Stomach (tissue), 9 donors: ENCODE results near the gene CXCL3. TPM values are rescaled to one million over a fixed set of nuclear protein-coding genes. Genes with fewer than 3 reads are reported as not detected.

Experiments used
- DNase-seq, 2 donors: peaks; one replicate each; pipeline versions ENCODE4 v3.0.0 to v3.0.0-alpha.2; 2013 to 2019
- H3K27ac ChIP-seq, 5 donors: fragments of 200-600 bp in 4 of 5; sonication (generic) in 4 of 5; one replicate each; pipeline ENCODE4 v1.5.1; 2013 to 2019; ENCODE audit warnings: mild to moderate bottlenecking in 1 of 5, moderate library complexity in 1 of 5
- H3K27me3 ChIP-seq, 3 donors: fragments of 200-600 bp; sonication (generic); one replicate each; pipeline ENCODE4 v1.5.1; 2017 to 2019; ENCODE audit warnings: mixed run types in 1 of 3
- H3K36me3 ChIP-seq, 4 donors: fragments of 200-600 bp; sonication (generic); 1 replicate in 3 of 4; 2 replicates in 1 of 4; pipeline ENCODE4 v1.5.1; 2016 to 2019
- H3K4me1 ChIP-seq, 4 donors: fragments of 200-600 bp; sonication (generic); one replicate each; pipeline ENCODE4 v1.5.1; 2016 to 2019
- H3K4me3 ChIP-seq, 4 donors: fragments of 200-600 bp; sonication (generic) in 3 of 4; one replicate each; pipeline ENCODE4 v1.5.1; 2016 to 2019; ENCODE audit warnings: mild to moderate bottlenecking in 1 of 4
- H3K9me3 ChIP-seq, 4 donors: fragments of 200-600 bp; sonication (generic); one replicate each; pipeline ENCODE4 v1.5.1; 2016 to 2019
- EP300 ChIP-seq: sonication (generic); formaldehyde crosslinking; IDR thresholded peaks from one replicate; pipeline ENCODE4 v1.6.1; 2017; ENCODE audit warnings: antibody characterized with exemption
- POLR2A ChIP-seq, 4 donors: fragments of 450-650 bp; IDR thresholded peaks; one replicate each; pipeline ENCODE4 v1.6.1; 2016; ENCODE audit warnings: antibody characterized with exemption in 4 of 4, control low read depth in 2 of 4, mild to moderate bottlenecking in 1 of 4, moderate library complexity in 1 of 4
- POLR2AphosphoS5 ChIP-seq, 3 donors: sonication (generic); formaldehyde crosslinking; IDR thresholded peaks; one replicate each; pipeline ENCODE4 v1.6.1; 2016; ENCODE audit warnings: antibody characterized with exemption in 3 of 3
- WGBS, 5 donors: extraction: QIAGEN DNeasy Blood & Tissue Kit in 3 of 5; methylation state at CpG; one replicate each; pipeline versions ENCODE4 v1.1.5 to v1.1.7; 2013 to 2018; 5-methylcytosine and 5-hydroxymethylcytosine counted together
- intact Hi-C: fragments of 100-400 bp; cut with DNase I; formaldehyde crosslinking; loops from one replicate; pipeline ENCODE4 v1.15.1; 2023; ENCODE audit warnings: low total_unique reads
- polyA plus RNA-seq, 3 donors: library from polyadenylated mRNA; stranded (reverse); fragments of 200-250 nt; gene quantifications; one replicate each; pipeline ENCODE4 v1.2.3, GENCODE V29; 2013
- total RNA-seq, 5 donors: library from RNA; depleted of rRNA; stranded (reverse); fragments of >200 nt; gene quantifications; one replicate each; pipeline versions ENCODE4 v1.1.0 to v1.2.3, GENCODE V29; 2014 to 2016
- TF ChIP-seq, protein P1 (sequence below), 7 experiments: fragments of 450-650 bp in 4 of 7; fragments of 200-600 bp in 3 of 7; sonication (generic) in 3 of 7; IDR thresholded peaks; one replicate each; pipeline ENCODE4 v1.5.1; 2016 to 2019; ENCODE audit warnings: antibody characterized with exemption in 7 of 7, control low read depth in 2 of 7, mild to moderate bottlenecking in 1 of 7
- donor health status: healthy with polysubstance abuse.
- donor health status: Bipolar disorder and iron deficiency.
- donor health status: healthy.

CXCL3 gene
- total and polyA plus RNA-seq, 8 donors: 2.7 to 94.6 (median 18.5) TPM; not detected in 1

DNA sequence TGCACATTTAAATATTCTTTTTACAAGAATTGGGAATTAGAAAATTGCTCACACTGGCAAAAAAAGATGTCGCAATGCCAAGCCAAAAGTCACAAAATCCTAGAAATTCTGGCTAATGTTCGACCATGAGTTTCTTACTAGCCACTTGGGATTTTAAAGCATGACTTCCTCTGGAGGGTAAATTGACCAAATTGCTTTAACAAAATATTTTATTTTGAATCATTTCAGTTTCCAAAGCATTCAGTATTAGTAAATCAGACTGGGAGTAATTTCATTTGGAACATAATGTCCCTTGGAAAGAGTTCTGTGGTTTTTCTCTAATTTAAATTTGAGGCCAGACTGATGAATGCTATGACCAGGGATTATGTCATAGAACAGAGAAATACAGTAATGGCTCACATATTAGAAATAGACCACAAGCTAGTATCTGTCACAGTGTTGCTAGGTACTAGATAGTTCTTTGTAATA, 32.4 kb downstream of the CXCL3 start:
- peak overlapping the region in 2 of 5 donors; percentile 50 to 57 for H3K27ac ChIP-seq
- TF ChIP-seq EP300 (no peak), POLR2AphosphoS5 (IDR thresholded peaks at IDR 0.05) (no peak), POLR2A (IDR thresholded peaks at IDR 0.05) (no peak)
- TF ChIP-seq, protein P1, sequence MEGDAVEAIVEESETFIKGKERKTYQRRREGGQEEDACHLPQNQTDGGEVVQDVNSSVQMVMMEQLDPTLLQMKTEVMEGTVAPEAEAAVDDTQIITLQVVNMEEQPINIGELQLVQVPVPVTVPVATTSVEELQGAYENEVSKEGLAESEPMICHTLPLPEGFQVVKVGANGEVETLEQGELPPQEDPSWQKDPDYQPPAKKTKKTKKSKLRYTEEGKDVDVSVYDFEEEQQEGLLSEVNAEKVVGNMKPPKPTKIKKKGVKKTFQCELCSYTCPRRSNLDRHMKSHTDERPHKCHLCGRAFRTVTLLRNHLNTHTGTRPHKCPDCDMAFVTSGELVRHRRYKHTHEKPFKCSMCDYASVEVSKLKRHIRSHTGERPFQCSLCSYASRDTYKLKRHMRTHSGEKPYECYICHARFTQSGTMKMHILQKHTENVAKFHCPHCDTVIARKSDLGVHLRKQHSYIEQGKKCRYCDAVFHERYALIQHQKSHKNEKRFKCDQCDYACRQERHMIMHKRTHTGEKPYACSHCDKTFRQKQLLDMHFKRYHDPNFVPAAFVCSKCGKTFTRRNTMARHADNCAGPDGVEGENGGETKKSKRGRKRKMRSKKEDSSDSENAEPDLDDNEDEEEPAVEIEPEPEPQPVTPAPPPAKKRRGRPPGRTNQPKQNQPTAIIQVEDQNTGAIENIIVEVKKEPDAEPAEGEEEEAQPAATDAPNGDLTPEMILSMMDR (IDR thresholded peaks at IDR 0.05): no peak
- H3K4me1 ChIP-seq: peaks cover 0 to 17% (median 4%) of the 10 kb centered on the region in 4 donors
- WGBS, 5 donors: 55 to 86% (median 76%) methylated on average over 2 of the region's 2 CpGs
- no peaks in the 10 kb centered on the region for H3K9me3 ChIP-seq
- DNase-seq: no peak
- intact Hi-C loops: no loop called here
- H3K36me3 ChIP-seq: no peaks in the 10 kb centered on the region
- H3K27me3 ChIP-seq: no peaks in the 10 kb centered on the region
- no peak overlapping the region for H3K4me3 ChIP-seq

DNA sequence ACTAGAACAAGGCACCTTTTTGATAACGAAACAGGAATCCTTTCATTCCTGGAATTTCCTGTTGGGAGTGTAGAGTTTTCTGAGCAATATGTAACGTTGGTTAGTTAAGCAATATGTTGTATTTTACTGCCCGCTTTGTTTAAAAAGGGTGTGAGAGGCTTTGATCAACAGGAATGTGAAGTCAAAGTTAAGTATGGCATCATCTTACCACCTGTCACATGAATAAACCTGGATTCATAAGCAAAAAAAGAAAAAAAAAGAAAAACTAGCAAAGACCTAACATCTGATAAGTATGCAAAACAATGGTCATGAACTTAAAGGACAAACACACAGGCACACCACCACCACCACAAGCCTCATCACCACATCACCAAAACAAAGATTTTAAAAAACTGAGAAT, 33.0 kb downstream of the CXCL3 start:
- intact Hi-C loops: no loop called here
- peak in 1 of 2 donors; percentile 57 for DNase-seq
- H3K27me3 ChIP-seq: no peaks in the 10 kb centered on the region
- 15 to 35% (median 24%) methylated on average over 3 of the region's 3 CpGs for WGBS, 5 donors
- TF ChIP-seq EP300: no peak
- TF ChIP-seq POLR2AphosphoS5 (IDR thresholded peaks at IDR 0.05): peak in 1 of 3 donors; percentile 17
- no peak for TF ChIP-seq POLR2A (IDR thresholded peaks at IDR 0.05)
- TF ChIP-seq, protein P1 (IDR thresholded peaks at IDR 0.05): no peak
- no peaks in the 10 kb centered on the region for H3K36me3 ChIP-seq
- H3K27ac ChIP-seq: peak overlapping the region in 3 of 5 donors; percentile 26 to 57 (median 50)
- no peaks in the 10 kb centered on the region for H3K9me3 ChIP-seq
- H3K4me3 ChIP-seq: no peak overlapping the region
- H3K4me1 ChIP-seq: peaks cover 0 to 17% (median 4%) of the 10 kb centered on the region in 4 donors

DNA sequence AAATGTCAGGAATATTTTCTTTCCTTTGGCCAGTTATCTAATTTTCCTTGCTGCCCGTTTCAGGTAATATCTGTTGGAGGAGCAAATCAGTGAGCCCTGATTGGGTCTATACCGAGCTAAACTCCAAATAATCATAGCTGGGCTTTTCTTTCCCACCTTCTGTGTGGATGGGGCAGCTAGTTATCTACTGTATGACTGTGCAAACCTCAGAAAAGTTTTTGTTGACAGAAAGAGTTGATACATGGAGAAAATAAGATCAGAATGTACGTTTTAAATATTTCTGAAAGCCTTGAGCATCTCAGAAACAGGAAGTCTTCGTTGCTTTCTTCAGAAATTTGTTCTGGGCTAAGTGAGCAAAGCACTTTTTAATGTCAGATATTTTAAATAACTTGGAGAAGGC, 33.8 kb downstream of the CXCL3 start:
- peak overlapping the region in 3 of 5 donors; percentile 26 to 57 (median 50) for H3K27ac ChIP-seq
- peaks cover 0 to 17% (median 4%) of the 10 kb centered on the region in 4 donors for H3K4me1 ChIP-seq
- H3K27me3 ChIP-seq: no peaks in the 10 kb centered on the region
- DNase-seq: no peak
- H3K9me3 ChIP-seq: no peaks in the 10 kb centered on the region
- 18 to 39% (median 26%) methylated on average over 4 of the region's 4 CpGs for WGBS, 5 donors
- H3K36me3 ChIP-seq: no peaks in the 10 kb centered on the region
- no peak overlapping the region for H3K4me3 ChIP-seq
- no peak for TF ChIP-seq POLR2A (IDR thresholded peaks at IDR 0.05)
- TF ChIP-seq, protein P1 (IDR thresholded peaks at IDR 0.05): no peak
- TF ChIP-seq EP300: no peak
- TF ChIP-seq POLR2AphosphoS5 (IDR thresholded peaks at IDR 0.05): no peak
- intact Hi-C loops: no loop called here

DNA sequence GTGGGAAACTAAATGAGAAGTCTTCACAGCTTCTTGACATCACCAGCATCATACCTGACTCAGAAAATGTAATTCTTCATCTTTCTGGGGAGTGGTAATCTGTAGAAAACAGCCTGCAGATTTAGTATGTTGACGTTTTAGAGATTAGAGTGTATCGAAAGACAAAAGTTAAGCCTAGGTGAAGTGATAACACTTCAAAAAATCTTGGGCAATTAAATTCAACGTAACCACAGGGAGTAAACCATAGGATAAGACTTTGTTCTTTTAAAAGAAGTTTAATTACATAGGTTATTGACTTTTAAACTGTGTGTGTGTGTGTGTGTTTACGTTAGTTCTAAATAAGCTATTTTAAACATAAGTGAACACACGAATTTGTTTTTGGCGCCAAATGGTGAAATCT, 38.2 kb downstream of the CXCL3 start:
- peaks cover 0 to 21% (median 12%) of the 10 kb centered on the region in 4 donors for H3K4me1 ChIP-seq
- no peak overlapping the region for H3K4me3 ChIP-seq
- no peak for DNase-seq
- H3K36me3 ChIP-seq: no peaks in the 10 kb centered on the region
- peaks cover 0 to 17% (median 4%) of the 10 kb centered on the region in 3 donors for H3K27me3 ChIP-seq
- TF ChIP-seq, protein P1 (IDR thresholded peaks at IDR 0.05): no peak
- TF ChIP-seq POLR2A (IDR thresholded peaks at IDR 0.05) (no peak), EP300 (no peak), POLR2AphosphoS5 (IDR thresholded peaks at IDR 0.05) (no peak)
- intact Hi-C loops: no loop called here
- no peak overlapping the region for H3K27ac ChIP-seq
- WGBS, 5 donors: 31 to 52% (median 45%) methylated on average over 6 of the region's 6 CpGs
- no peaks in the 10 kb centered on the region for H3K9me3 ChIP-seq
